AG10803 (cell line): Measurements from ENCODE around the gene ISYNA1.
A peak's percentile ranks its signal among the peaks of the same experiment; 100 is the strongest.

Source experiments
- DNase-seq: peaks from one replicate; pipeline ENCODE4 v3.0.0; 2010; ENCODE audit warnings: low read depth
- H3K4me3 ChIP-seq: 2 replicates; pipeline ENCODE4 v1.5.1; 2011; ENCODE audit warnings: mild to moderate bottlenecking, low read length, control low read depth
- TF ChIP-seq, protein P1 (sequence below): conservative IDR thresholded peaks from 2 replicates; pipeline ENCODE4 v1.5.1; 2011; ENCODE audit warnings: mild to moderate bottlenecking, low read length, control low read depth, inconsistent platforms

ISYNA1 gene

DNA sequence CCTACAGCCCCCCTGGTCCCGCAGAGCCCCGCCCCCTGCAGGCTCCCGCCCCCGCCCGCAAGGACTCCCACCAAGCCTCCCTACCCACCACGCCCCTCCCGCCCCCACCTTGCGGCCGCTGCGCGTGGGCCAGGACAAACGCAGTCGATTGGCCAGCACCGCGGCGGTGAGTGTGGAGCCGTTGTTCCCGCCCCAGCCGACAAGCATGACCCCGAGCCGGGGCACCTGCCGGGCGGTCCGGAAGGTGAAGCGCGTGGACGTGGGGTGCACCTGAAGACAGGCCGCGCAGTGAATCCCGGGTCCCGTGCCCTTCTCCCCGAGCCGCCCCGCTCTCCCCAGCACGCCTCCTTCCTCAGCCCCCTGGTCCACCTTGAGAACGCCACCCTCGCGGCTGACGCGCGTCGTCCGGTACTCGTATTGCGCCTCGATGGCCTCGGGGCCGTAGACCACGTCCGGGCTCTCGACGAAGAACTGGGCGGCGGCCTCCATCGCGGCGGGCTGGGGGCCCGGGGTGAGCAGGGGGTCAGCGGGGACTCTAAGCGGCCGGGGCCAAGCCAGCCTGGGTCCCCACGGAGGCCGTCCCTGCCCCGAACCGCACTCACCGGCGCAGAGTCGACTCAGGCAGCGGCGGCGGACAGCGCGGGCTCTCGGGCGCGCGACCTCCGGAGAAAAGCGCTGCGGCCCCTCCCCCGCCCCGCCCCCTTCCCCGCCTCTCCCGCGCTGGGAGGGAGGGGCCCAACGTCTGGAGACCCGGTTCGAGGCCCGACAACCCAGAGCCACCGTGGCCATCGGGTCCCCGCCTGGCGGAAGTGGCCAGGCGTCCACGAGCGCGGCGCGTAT, at the start of gene ISYNA1:
Gene ISYNA1 (minus strand): TSS at position 643 of the 840 bp plus-strand sequence. CDS start 154 bp downstream, at position 489.
- DNase-seq: no peak
- peak within 1 kb of the TSS; percentile 59 for H3K4me3 ChIP-seq
- TF ChIP-seq, protein P1, sequence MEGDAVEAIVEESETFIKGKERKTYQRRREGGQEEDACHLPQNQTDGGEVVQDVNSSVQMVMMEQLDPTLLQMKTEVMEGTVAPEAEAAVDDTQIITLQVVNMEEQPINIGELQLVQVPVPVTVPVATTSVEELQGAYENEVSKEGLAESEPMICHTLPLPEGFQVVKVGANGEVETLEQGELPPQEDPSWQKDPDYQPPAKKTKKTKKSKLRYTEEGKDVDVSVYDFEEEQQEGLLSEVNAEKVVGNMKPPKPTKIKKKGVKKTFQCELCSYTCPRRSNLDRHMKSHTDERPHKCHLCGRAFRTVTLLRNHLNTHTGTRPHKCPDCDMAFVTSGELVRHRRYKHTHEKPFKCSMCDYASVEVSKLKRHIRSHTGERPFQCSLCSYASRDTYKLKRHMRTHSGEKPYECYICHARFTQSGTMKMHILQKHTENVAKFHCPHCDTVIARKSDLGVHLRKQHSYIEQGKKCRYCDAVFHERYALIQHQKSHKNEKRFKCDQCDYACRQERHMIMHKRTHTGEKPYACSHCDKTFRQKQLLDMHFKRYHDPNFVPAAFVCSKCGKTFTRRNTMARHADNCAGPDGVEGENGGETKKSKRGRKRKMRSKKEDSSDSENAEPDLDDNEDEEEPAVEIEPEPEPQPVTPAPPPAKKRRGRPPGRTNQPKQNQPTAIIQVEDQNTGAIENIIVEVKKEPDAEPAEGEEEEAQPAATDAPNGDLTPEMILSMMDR: no peak

GRCh38 chr19:18486746-18487145, 48.8 kb upstream of the ISYNA1 start:
- no peak for DNase-seq
- TF ChIP-seq, protein P1: no peak
- H3K4me3 ChIP-seq: no peak overlapping the region

GRCh38 chr19:18484992-18485391, 47.1 kb upstream of the ISYNA1 start:
- no peak for DNase-seq
- TF ChIP-seq, protein P1: 0 out of 2 replicates have a peak, but pooled peaks have one; percentile 1
- no peak overlapping the region for H3K4me3 ChIP-seq

GRCh38 chr19:18483119-18483890, 45.4 kb upstream of the ISYNA1 start:
- TF ChIP-seq, protein P1: no peak
- H3K4me3 ChIP-seq: no peak overlapping the region
- DNase-seq: no peak

DNA sequence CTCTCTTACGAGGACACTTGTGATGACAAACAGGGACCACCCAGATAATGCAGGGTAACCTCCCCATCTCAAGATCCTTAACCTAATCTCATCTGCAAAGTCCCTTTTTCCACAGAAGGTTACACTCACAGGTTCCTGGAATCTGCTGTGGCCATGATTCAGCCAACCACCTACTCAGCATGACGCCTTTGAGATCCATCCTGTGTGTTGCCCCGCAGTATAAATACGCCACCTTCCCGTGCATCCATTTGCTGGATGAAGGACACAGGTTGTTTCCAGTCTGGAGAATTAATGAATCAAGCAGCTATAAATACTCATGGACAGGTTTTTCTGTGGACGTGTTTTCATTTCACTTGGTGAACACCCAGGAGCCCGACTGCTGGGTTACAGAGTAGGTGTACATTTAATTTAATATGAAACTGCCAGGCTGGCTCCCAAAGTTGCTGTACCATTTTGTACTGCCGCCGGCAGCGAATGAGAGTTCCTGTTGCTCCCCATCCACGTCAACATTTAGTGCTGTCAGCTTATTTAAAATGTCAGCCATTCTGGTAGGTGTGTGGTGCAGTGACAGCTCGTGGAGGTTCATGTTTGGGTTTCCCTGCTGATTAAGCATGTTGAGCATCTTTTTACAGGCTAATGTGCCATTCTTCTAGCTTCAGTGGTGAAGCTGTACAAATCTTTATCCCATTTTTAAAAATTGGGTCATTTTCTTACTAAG, 43.7 kb upstream of the ISYNA1 start:
- TF ChIP-seq, protein P1: no peak
- no peak for DNase-seq
- H3K4me3 ChIP-seq: no peak overlapping the region

GRCh38 chr19:18480006-18480691, 42.2 kb upstream of the ISYNA1 start:
- TF ChIP-seq, protein P1: no peak

More at GRCh38 chr19:18480006-18480691, 42.2 kb upstream of the ISYNA1 start:
- peak; percentile 96 for DNase-seq
- peak overlapping the region; percentile 34 for H3K4me3 ChIP-seq
